ENCODE data around the gene CPLX3.

CPLX3 gene

GRCh38 chr15:74802290-74802689 lies 24.1 kb upstream of the CPLX3 start:
- no peak for DNase-seq (ENCODE audit: low read depth)

GRCh38 chr15:74802862-74803447 lies 23.5 kb upstream of the CPLX3 start:
- DNase-seq (ENCODE audit: low read depth): no peak

DNA sequence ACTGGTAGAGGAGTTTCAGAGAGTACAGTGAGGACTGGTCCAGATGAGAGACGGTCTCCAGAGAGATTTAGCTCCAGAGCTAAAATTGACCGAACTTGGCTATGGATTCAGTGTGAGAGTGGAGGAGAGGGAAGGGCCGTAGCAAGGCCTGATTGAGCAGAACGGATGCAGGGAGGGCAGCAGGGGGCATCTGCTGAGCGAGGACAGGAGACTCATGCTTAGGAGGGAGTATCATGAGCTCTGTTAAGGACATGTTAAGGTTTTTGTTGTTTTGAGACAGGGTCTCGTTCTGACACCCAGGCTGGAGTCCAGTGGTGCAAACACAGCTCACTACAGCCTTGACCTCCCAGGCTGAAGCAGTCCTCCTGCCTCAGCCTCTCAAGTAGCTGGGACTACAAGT lies 21.5 kb upstream of the CPLX3 start:
- no peak for DNase-seq (ENCODE audit: low read depth)

DNA sequence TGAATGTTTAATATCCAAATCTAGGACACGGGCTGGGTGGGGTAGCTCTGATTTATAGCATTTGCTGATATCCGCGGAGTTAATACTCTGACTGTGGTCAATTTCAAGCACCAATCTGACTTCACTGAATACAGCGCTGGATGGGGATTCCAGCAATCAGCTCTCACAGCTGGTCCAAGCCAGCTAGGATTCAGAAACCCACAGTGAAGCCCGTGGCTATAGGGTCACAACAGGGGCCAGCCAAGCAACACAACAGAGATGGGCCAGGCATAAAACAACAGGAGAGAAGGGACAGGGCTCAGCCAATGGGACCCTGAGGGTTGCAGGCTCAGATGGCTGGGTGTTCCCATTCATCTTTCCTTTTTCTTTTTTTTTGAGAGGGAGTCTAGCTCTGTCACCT lies 19.1 kb upstream of the CPLX3 start:
- DNase-seq (ENCODE audit: low read depth): no peak

DNA sequence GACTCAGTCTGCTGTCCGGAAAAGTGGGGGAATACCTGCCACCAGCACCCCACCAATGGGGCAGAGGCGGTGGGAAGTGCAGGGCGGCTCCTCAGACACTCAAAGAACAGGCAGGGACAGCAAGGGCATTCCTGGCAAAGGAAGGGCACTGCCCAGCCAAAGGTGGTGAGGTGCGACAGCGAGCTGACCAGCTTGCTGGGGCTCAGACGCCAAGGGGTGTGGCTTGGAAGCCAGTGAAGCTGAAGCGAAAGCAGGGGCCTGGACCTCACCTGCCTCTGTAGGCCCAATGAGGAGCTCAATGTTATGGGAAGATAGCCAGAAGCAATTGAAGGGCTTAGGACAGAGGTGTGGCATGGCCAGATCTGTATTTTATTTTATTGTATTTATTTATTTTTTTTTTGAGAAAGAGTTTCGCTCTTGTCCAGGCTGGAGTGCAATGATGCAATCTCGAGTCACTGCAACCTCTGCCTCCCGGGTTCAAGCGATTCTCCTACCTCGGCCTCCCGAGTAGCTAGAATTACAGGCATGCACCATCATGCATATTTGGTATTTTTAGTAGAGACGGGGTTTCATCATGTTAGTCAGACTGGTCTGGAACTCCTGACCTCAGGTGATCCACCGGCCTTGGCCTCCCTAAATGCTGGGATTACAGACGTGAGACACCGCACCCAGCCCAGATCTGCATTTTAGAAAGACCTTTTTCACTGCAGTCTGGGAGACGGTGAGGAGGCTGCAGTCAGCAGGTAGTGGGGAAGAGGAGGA lies 18.2 kb upstream of the CPLX3 start:
- no peak for DNase-seq (ENCODE audit: low read depth)

- no peak for DNase-seq (ENCODE audit: low read depth)
These were observed 17.6 kb upstream of the CPLX3 start for GRCh38 chr15:74808840-74809229.

- DNase-seq (ENCODE audit: low read depth): no peak
These were observed 17.2 kb upstream of the CPLX3 start for GRCh38 chr15:74809242-74809641.

GRCh38 chr15:74809956-74810355 lies 16.5 kb upstream of the CPLX3 start:
- DNase-seq (ENCODE audit: low read depth): no peak

- DNase-seq (ENCODE audit: low read depth): no peak
These were observed 13.9 kb upstream of the CPLX3 start, which contains the start of gene LMAN1L for GRCh38 chr15:74812533-74812932. Gene LMAN1L, plus strand, starts transcription at chr15:74812835. Its CDS starts 20 bp downstream, at chr15:74812855.

- no peak for DNase-seq (ENCODE audit: low read depth)
These were observed 11.1 kb upstream of the CPLX3 start for GRCh38 chr15:74815121-74815934.

GRCh38 chr15:74815961-74816360 lies 10.5 kb upstream of the CPLX3 start:
- no peak for DNase-seq (ENCODE audit: low read depth)

DNA sequence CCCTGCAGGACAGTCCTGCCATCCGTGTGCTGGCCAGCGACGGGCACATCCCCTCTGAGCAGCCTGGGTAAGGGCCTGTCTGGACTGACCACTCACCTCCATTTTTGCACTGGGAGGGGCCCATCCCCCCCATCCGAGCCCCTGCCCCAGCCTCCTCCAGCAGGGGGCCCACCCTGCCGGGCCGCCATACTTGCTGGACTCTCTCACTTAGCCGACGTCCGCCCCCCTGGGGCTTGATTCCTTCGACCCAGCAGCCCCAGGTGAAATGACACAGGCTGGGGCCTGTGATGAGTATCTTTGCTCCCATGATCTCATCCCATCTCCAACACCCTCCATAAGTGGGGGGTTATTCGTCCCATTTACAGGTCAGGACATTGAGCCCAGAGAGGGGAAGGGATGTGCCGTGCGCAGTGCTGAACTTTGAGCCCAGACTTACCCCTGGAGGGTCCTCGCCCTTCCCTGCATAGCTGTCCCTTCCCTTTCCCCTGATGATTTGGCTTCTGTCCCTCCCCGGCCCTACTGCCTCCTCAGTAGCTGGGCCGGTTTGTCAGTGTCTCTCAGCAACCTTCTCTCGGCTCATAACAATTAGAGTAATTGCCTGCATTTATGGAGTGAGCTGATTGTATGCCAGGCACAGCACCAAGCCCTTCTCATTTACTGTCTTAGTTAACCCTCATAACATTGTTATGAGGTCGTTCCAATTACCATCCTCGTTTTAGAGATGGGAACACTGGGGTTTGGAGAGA lies 9.6 kb upstream of the CPLX3 start:
- no peak for DNase-seq (ENCODE audit: low read depth)

DNA sequence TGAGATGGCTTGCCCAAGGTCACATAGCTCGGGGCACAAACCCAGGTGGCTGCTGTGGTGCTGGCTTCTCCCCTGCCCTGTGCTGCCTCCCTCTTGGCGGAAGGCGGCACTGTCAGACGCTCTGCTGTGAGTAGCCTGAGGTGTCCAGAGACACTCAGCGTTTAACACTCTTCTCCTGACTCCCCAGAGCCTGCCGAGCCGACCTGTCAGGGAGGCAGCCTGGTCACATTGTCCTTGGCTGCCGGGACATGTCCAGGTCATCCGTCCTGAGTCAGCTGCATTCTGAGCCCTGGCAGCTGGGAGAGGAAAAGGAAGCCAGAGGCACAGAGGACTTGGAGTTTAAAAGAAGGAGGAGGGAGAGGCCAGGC lies 9.1 kb upstream of the CPLX3 start:
- DNase-seq (ENCODE audit: low read depth): no peak

DNA sequence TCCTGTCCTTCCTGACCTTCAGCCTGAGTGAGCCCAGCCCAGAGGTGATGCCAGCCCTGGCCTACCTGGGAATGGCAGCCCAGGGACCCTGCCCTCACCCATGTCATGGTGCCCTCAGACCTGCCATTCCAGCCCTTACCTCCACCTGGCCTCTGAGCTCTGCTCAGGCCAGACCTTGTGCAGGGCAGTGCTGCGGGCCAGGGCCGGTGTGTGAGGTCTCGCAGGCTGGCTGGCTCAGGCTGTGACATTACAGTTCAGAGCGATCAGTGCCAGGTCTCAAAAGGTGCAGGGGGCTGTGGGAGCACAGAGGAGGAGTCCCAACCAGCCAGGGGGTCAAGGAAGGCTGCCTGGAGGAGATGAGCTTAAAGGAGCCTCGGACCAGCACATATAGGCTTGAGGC lies 6.4 kb upstream of the CPLX3 start:
- no peak for DNase-seq (ENCODE audit: low read depth)

- DNase-seq (ENCODE audit: low read depth): no peak
These were observed 5.2 kb upstream of the CPLX3 start for GRCh38 chr15:74821091-74821789.

DNA sequence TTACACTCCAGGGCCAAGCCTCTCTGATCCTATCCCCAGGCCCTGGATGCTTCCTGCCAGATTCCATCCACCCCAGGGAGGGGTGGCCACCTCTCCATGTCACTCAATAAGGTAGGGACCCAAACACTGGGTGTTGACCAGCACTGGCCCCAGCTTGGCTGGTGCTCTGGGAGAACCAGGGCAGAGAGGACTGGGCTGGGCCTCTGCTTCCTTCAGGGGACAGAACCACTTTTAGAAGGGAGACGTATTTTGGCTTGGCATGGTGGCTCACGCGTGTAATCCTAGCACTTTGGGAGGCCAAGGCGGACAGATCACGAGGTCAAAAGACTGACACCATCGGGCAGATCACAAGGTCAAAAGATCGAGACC lies 4.7 kb upstream of the CPLX3 start:
- DNase-seq (ENCODE audit: low read depth): no peak

- DNase-seq (ENCODE audit: low read depth): no peak
These were observed 4.2 kb upstream of the CPLX3 start for GRCh38 chr15:74822233-74822632.

DNA sequence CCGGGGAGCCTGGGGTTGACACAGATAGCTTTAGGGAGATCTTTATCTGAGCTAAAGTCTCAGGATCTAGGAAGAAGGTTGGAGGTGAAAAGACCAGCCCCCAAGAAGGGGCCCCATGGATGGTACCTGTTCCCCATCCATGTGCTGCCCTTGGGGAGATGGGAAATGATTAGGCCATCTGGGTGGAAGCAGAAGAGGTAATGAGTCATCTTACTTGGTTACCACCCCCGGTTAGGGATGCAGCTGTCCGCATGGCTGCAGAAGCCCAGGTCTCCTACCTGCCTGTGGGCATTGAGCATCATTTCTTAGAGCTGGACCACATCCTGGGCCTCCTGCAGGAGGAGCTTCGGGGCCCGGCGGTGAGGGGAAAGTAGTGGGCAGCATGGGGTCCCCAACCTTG lies 3.1 kb upstream of the CPLX3 start:
- DNase-seq (ENCODE audit: low read depth): no peak

DNA sequence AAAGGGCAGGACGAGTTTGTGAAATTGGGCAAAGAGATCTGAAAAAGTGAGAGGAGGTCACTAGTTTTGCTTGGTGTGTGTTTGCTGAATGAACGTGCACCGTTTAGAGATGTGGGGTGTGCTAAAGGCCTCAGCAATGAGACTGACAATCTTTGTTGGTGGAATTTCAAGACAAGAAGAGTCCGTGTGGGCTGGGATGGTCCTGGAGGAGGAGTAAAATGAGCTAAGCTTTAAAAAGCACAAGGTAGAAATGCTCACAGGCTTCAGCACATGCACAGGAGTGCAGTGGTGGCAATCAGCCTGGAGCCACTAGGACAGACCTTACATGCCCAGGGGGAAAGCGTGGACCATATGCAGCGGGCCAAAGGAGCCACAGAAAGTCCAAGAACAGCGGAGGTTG lies 1.5 kb upstream of the CPLX3 start:
- no peak for DNase-seq (ENCODE audit: low read depth)

DNA sequence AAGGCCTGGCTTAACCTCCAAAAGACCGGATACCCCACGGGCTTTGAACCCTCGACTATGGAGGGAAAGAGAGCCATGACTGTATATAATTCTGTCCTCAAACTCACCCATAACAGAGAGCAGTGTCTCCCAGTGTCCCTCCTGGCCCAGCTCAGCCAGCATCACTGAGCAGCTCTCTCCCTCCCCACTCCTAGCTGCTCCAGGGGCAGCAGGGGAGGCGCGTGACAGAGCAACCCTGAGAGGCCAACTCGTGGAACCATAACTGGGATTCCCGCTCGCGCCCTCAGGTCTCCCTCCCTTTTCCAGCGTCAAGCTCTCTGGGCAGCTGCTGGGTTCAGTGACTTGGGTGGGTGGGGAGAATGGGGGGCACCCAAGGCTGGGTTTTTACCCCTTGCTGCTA lies 561 bp upstream of the CPLX3 start:
- DNase-seq (ENCODE audit: low read depth): no peak

DNA sequence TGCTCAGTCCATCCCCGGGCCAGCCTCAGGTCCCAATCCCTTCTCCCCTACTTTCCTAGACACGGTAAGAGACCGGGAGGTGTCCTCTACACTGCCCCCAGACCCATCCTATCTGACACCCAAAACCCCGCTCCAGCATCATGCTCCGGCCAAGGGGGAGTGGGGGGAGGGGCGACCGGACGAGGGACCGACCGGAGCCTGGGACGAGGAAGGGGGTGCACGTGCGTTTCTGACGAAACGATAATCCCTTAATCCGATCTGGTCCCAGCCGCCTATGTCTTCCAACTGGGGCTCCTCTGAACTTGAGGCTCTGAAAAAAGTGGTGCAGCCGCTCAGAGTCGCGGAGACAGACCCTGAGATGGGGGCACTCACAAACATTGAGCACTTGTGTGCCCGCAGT lies 494 bp downstream of the CPLX3 start:
- no peak for DNase-seq (ENCODE audit: low read depth)

GRCh38 chr15:74827614-74828013 lies 1.2 kb downstream of the CPLX3 start:
- DNase-seq (ENCODE audit: low read depth): no peak

All from CMK (cell line).